GM06990 (cell line): ENCODE results near the gene SLC6A3.

Source experiments
- DNase-seq: peaks from one replicate; pipeline ENCODE4 v3.0.0-alpha.2; 2011; ENCODE audit not compliant: insufficient read length; ENCODE audit errors: extremely low read depth
- H3K27me3 ChIP-seq: replicated peaks from 2 replicates; pipeline ENCODE4 v1.6.0; 2011; ENCODE audit warnings: low read length; ENCODE audit not compliant: control insufficient read depth, insufficient read depth
- H3K36me3 ChIP-seq: 2 replicates; pipeline ENCODE4 v1.5.1; 2011; ENCODE audit warnings: low read length; ENCODE audit not compliant: control insufficient read depth, insufficient read depth
- H3K4me3 ChIP-seq: replicated peaks from 2 replicates; pipeline ENCODE4 v1.5.1; 2011; ENCODE audit warnings: low read depth, mild to moderate bottlenecking, control low read depth, low read length
- CTCF ChIP-seq: IDR thresholded peaks from 2 replicates; pipeline ENCODE4 v1.5.1; 2011; ENCODE audit warnings: low read length, control low read depth, mild to moderate bottlenecking, inconsistent platforms; ENCODE audit not compliant: insufficient read depth, poor library complexity, severe bottlenecking

SLC6A3 gene

GRCh38 chr5:1367149-1367548 lies 78.1 kb downstream of the SLC6A3 start:
- Histone ChIP-seq H3K27me3 (0 out of 2 replicates have a peak, but pooled peaks cover 2% of the 10 kb centered on the region), H3K36me3 (no peaks in the 10 kb centered on the region), H3K4me3 (no peak overlapping the region)
- no peak for TF ChIP-seq CTCF
- no peak for DNase-seq

GRCh38 chr5:1366514-1366913 lies 78.7 kb downstream of the SLC6A3 start:
- DNase-seq: no peak
- peaks cover 2% of the 10 kb centered on the region; the same call in 1 of the 2 replicates for H3K27me3 ChIP-seq
- no peaks in the 10 kb centered on the region for H3K36me3 ChIP-seq
- TF ChIP-seq CTCF: no peak
- H3K4me3 ChIP-seq: no peak overlapping the region

GRCh38 chr5:1364211-1364610 lies 81.0 kb downstream of the SLC6A3 start:
- no peak for DNase-seq
- TF ChIP-seq CTCF: no peak
- Histone ChIP-seq H3K27me3 (peaks cover 2% of the 10 kb centered on the region; the same call in 1 of the 2 replicates), H3K36me3 (no peaks in the 10 kb centered on the region), H3K4me3 (no peak overlapping the region)

GRCh38 chr5:1363581-1363980 lies 81.7 kb downstream of the SLC6A3 start:
- Histone ChIP-seq H3K4me3 (no peak overlapping the region), H3K36me3 (no peaks in the 10 kb centered on the region), H3K27me3 (peaks cover 2% of the 10 kb centered on the region; the same call in 1 of the 2 replicates)
- no peak for TF ChIP-seq CTCF
- no peak for DNase-seq

- peak; percentile 5 for TF ChIP-seq CTCF
- H3K36me3 ChIP-seq: no peaks in the 10 kb centered on the region
- peaks cover 2% of the 10 kb centered on the region; the same call in 1 of the 2 replicates for H3K27me3 ChIP-seq
- H3K4me3 ChIP-seq: no peak overlapping the region
- DNase-seq: no peak
These were observed 82.1 kb downstream of the SLC6A3 start for GRCh38 chr5:1363160-1363559.
